Esophagus muscularis mucosa (tissue), 4 donors: ENCODE data around the gene CCDC92. TPM values are rescaled to one million over a fixed set of nuclear protein-coding genes. Genes with fewer than 3 reads are reported as not detected.
"Not testable (repeated sequence)": the region's sequence is repeated elsewhere in the genome, so short reads cannot be mapped to it uniquely, and the experiment has no call there.

Experiments
- DNase-seq: peaks from one replicate; pipeline ENCODE4 v3.0.0-alpha.2; 2017; ENCODE audit errors: extremely low spot score
- H3K27ac ChIP-seq, 4 donors: fragments of 200-600 bp; sonication (generic); replicated peaks in 1 of 4; 1 replicate in 3 of 4; 2 replicates in 1 of 4; pipeline ENCODE4 v1.5.1; 2016 to 2019; ENCODE audit warnings: mild to moderate bottlenecking in 1 of 4
- H3K27me3 ChIP-seq, 4 donors: fragments of 200-600 bp; sonication (generic); one replicate each; pipeline versions ENCODE4 v1.5.1 to v1.6.0; 2016 to 2019
- H3K36me3 ChIP-seq, 4 donors: fragments of 200-600 bp; sonication (generic); one replicate each; pipeline ENCODE4 v1.5.1; 2016 to 2019
- H3K4me1 ChIP-seq, 4 donors: fragments of 200-600 bp; sonication (generic); one replicate each; pipeline ENCODE4 v1.5.1; 2016 to 2019
- H3K4me3 ChIP-seq, 4 donors: fragments of 200-600 bp; sonication (generic); 1 replicate in 2 of 4; 2 replicates in 2 of 4; pipeline ENCODE4 v1.5.1; 2016 to 2019; ENCODE audit warnings: mild to moderate bottlenecking in 4 of 4, moderate library complexity in 1 of 4
- H3K9me3 ChIP-seq, 4 donors: fragments of 200-600 bp; sonication (generic); 1 replicate in 3 of 4; 2 replicates in 1 of 4; pipeline ENCODE4 v1.5.1; 2016 to 2019
- CTCF ChIP-seq, 3 experiments: fragments of 200-600 bp in 2 of 3; fragments of 450-650 bp in 1 of 3; sonication (generic) in 2 of 3; IDR thresholded peaks; one replicate each; pipeline ENCODE4 v1.5.1; 2017 to 2019; ENCODE audit warnings: antibody characterized with exemption in 3 of 3, mild to moderate bottlenecking in 2 of 3, moderate library complexity in 1 of 3
- EP300 ChIP-seq: sonication (generic); formaldehyde crosslinking; IDR thresholded peaks from one replicate; pipeline ENCODE4 v1.6.1; 2017; ENCODE audit warnings: antibody characterized with exemption
- POLR2A ChIP-seq: fragments of 450-650 bp; IDR thresholded peaks from one replicate; pipeline ENCODE4 v1.6.1; 2017; ENCODE audit warnings: antibody characterized with exemption, moderate library complexity, mild to moderate bottlenecking, low read depth
- POLR2AphosphoS5 ChIP-seq, 2 donors: sonication (generic); formaldehyde crosslinking; IDR thresholded peaks; one replicate each; pipeline ENCODE4 v1.6.1; 2017; ENCODE audit warnings: antibody characterized with exemption in 2 of 2
- WGBS: methylation state at CpG from one replicate; pipeline ENCODE4 v1.1.5; 2018; 5-methylcytosine and 5-hydroxymethylcytosine counted together
- intact Hi-C: fragments of 100-400 bp; cut with DNase I; formaldehyde crosslinking; loops from one replicate; pipeline ENCODE4 v1.15.1; 2023
- total RNA-seq, 4 donors: library from RNA; depleted of rRNA; stranded (reverse); fragments of >200 nt; gene quantifications; one replicate each; pipeline versions ENCODE4 v1.1.0 to v1.2.1, GENCODE V29; 2016

Gene CCDC92
- total RNA-seq, 4 donors from 2014 or later: 42.2 to 66.3 (median 54.1) TPM

GRCh38 chr12:123914726-123915333 lies 57.8 kb downstream of the CCDC92 start:
- no peak for DNase-seq
- TF ChIP-seq POLR2AphosphoS5 (IDR thresholded peaks at IDR 0.05): no peak
- TF ChIP-seq POLR2A: no peak
- TF ChIP-seq CTCF (IDR thresholded peaks at IDR 0.05): no peak
- TF ChIP-seq EP300: no peak
- Histone ChIP-seq H3K9me3 (no peaks in the 10 kb centered on the region), H3K4me1 (no peaks in the 10 kb centered on the region), H3K27ac (no peak overlapping the region), H3K4me3 (no peak overlapping the region), H3K36me3 (no peaks in the 10 kb centered on the region), H3K27me3 (peaks cover 0 to 47% (median 0%) of the 10 kb centered on the region in 4 donors)
- WGBS: 63% methylated on average over 11 of the region's 20 CpGs
- intact Hi-C loops: no loop called here

DNA sequence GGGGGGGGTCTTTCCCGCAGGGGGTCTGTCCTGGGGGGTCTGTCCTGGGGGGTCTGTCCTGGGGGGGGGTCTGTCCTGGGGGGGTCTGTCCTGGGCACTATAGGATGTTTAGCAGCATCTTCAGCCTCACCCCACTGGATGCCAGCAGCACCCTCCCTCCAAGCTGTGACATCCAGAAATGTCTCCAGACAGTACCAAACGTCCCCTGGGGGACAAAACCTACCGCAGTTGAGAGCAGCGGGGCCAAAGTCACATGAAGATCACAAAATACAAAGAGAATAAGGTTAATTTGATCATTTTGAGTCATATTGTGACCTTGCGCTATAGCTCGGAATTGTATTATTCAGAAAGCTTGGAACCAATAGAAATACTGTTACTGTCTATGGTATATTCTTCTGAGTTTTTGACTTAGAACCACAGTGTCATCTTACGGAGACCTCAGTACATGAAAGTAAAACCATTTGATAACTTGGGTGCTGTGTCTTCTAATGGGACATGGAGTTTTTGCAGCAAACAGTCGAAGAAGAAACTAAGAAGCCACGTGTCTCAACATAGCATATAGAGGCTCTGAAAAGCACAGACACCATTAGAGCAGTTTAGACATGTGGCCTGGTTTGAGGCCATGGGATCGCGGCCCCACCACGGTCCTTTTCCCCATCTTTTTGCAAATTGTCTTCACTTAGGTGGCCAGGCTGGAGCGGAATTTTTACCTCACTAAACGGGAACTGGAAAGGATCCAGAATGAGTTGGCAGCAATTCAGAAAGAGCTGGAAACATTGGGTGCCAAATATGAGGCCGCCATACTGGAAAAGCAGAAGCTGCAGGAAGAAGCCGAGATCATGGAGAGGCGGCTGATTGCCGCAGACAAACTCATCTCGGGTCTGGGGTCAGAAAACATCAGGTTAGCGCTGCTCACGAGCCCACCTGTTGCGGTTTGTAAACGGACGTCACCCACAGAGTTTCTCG lies 59.9 kb downstream of the CCDC92 start:
- no peak for DNase-seq
- intact Hi-C loops: no loop called here
- WGBS: 78% methylated on average over 24 of the region's 25 CpGs

DNA sequence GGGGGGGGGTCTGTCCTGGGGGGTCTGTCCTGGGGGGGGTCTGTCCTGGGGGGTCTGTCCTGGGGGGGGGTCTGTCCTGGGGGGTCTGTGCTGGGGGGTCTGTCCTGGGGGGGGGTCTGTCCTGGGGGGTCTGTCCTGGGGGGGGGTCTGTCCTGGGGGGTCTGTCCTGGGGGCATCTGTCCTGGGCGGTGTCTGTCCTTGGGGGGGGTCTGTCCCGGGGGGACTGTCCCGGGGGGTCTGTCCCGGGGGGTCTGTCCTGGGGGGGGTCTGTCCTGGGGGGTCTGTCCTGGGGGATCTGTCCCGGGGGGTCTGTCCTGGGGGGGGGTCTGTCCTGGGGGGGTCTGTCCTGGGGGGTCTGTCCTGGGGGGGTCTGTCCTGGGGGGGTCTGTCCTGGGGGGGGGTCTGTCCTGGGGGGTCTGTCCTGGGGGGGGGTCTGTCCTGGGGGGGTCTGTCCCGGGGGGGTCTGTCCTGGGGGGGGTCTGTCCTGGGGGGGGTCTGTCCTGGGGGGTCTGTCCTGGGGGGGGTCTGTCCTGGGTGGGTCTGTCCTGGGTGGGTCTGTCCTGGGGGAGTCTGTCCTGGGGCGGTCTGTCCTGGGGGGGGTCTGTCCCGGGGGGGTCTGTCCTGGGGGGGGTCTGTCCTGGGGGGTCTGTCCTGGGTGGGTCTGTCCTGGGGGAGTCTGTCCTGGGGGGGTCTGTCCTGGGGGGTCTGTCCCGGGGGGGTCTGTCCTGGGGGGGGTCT lies 60.8 kb downstream of the CCDC92 start:
- DNase-seq, H3K27ac ChIP-seq, H3K36me3 ChIP-seq, intact Hi-C loops, H3K4me3 ChIP-seq, H3K9me3 ChIP-seq, H3K4me1 ChIP-seq: not testable (repeated sequence)
- WGBS: no CpG with 5 or more reads among the region's 9 CpGs
- peaks cover 0 to 20% (median 0%) of the 10 kb centered on the region in 4 donors for H3K27me3 ChIP-seq

More for the DNA sequence above, 59.9 kb downstream of the CCDC92 start:
- no peaks in the 10 kb centered on the region for H3K4me1 ChIP-seq
- no peak overlapping the region for H3K27ac ChIP-seq
- TF ChIP-seq CTCF (IDR thresholded peaks at IDR 0.05): no peak
- TF ChIP-seq POLR2A: no peak
- no peak for TF ChIP-seq POLR2AphosphoS5 (IDR thresholded peaks at IDR 0.05)
- TF ChIP-seq EP300: no peak
- no peak overlapping the region for H3K4me3 ChIP-seq
- peaks cover 0 to 28% (median 0%) of the 10 kb centered on the region in 4 donors for H3K27me3 ChIP-seq
- no peaks in the 10 kb centered on the region for H3K9me3 ChIP-seq
- H3K36me3 ChIP-seq: no peaks in the 10 kb centered on the region

- intact Hi-C loops: no loop called here
- no peaks in the 10 kb centered on the region for H3K4me1 ChIP-seq
- no peak overlapping the region for H3K27ac ChIP-seq
- H3K9me3 ChIP-seq: no peaks in the 10 kb centered on the region
- no peak for DNase-seq
- no peaks in the 10 kb centered on the region for H3K36me3 ChIP-seq
- 77% methylated on average over 5 of the region's 5 CpGs for WGBS
- no peak for TF ChIP-seq CTCF (IDR thresholded peaks at IDR 0.05)
- no peak for TF ChIP-seq POLR2AphosphoS5 (IDR thresholded peaks at IDR 0.05)
- H3K27me3 ChIP-seq: peaks cover 0 to 12% (median 0%) of the 10 kb centered on the region in 4 donors
- no peak overlapping the region for H3K4me3 ChIP-seq
Observed at GRCh38 chr12:123910761-123911193, 61.9 kb downstream of the CCDC92 start.

DNA sequence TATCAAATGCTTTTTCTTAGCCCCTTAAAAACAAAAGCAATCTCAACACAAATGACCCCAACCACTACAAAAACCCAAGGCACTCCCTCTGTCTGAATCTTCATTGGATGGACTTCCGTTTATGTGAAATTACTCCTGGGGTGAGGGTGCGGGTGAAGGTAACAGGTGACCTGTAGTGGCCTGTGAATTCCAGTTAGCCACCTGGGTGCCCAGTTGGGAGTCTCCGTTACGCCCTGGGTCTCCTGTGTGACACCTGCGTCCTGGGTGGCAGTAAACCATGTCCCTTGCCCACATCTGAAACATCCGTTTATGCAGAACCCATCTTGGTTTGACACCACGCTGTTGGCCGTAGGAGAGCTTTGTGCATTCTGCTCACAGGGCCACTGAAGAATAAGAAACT lies 62.6 kb downstream of the CCDC92 start:
- Histone ChIP-seq H3K27me3 (peaks cover 0 to 10% (median 0%) of the 10 kb centered on the region in 4 donors), H3K9me3 (no peaks in the 10 kb centered on the region), H3K27ac (no peak overlapping the region), H3K4me3 (no peak overlapping the region), H3K4me1 (no peaks in the 10 kb centered on the region), H3K36me3 (no peaks in the 10 kb centered on the region)
- intact Hi-C loops: no loop called here
- WGBS: 97% methylated on average over 7 of the region's 8 CpGs
- TF ChIP-seq EP300 (no peak), POLR2AphosphoS5 (IDR thresholded peaks at IDR 0.05) (no peak), POLR2A (no peak), CTCF (IDR thresholded peaks at IDR 0.05) (no peak)
- no peak for DNase-seq
